ENCODE measurements around the gene NRGN.

GRCh38 chr11:124700028-124700427, 39.7 kb upstream of the NRGN start:
- TF ChIP-seq, protein P1, sequence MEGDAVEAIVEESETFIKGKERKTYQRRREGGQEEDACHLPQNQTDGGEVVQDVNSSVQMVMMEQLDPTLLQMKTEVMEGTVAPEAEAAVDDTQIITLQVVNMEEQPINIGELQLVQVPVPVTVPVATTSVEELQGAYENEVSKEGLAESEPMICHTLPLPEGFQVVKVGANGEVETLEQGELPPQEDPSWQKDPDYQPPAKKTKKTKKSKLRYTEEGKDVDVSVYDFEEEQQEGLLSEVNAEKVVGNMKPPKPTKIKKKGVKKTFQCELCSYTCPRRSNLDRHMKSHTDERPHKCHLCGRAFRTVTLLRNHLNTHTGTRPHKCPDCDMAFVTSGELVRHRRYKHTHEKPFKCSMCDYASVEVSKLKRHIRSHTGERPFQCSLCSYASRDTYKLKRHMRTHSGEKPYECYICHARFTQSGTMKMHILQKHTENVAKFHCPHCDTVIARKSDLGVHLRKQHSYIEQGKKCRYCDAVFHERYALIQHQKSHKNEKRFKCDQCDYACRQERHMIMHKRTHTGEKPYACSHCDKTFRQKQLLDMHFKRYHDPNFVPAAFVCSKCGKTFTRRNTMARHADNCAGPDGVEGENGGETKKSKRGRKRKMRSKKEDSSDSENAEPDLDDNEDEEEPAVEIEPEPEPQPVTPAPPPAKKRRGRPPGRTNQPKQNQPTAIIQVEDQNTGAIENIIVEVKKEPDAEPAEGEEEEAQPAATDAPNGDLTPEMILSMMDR (IDR thresholded peaks at IDR 0.05): no peak
- no peak for TF ChIP-seq POLR2A (IDR thresholded peaks at IDR 0.05)
